OCI-LY3 (cell line): ENCODE measurements around the gene SORL1.

ENCODE experiments used
- EZH2phosphoT487 ChIP-seq: fragments of 200-600 bp; shearing (Covaris generic); IDR thresholded peaks from 2 replicates; pipeline ENCODE4 v1.6.1; 2018; ENCODE audit warnings: antibody characterized with exemption, mixed run types, low read depth
- TF ChIP-seq, protein P1 (sequence below): fragments of 200-600, 300-600 bp; sonication (generic); IDR thresholded peaks from 2 replicates; pipeline ENCODE4 v1.5.1; 2014; ENCODE audit warnings: antibody characterized with exemption, low read length, low read depth

- no peak for TF ChIP-seq EZH2phosphoT487
- TF ChIP-seq, protein P1, sequence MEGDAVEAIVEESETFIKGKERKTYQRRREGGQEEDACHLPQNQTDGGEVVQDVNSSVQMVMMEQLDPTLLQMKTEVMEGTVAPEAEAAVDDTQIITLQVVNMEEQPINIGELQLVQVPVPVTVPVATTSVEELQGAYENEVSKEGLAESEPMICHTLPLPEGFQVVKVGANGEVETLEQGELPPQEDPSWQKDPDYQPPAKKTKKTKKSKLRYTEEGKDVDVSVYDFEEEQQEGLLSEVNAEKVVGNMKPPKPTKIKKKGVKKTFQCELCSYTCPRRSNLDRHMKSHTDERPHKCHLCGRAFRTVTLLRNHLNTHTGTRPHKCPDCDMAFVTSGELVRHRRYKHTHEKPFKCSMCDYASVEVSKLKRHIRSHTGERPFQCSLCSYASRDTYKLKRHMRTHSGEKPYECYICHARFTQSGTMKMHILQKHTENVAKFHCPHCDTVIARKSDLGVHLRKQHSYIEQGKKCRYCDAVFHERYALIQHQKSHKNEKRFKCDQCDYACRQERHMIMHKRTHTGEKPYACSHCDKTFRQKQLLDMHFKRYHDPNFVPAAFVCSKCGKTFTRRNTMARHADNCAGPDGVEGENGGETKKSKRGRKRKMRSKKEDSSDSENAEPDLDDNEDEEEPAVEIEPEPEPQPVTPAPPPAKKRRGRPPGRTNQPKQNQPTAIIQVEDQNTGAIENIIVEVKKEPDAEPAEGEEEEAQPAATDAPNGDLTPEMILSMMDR: no peak
Measured at GRCh38 chr11:121414141-121414913, 37.8 kb upstream of the SORL1 start.
